SW480 (cell line): ENCODE results near the gene GINS1.

ENCODE experiments used
- DNase-seq: peaks from one replicate; pipeline ENCODE4 v3.0.0-alpha.2; 2016; ENCODE audit warnings: low spot score

GINS1 gene

GRCh38 chr20:25477014-25477882 is 69.8 kb downstream of the GINS1 start:
- DNase-seq: no peak

GRCh38 chr20:25478889-25479568 is 71.6 kb downstream of the GINS1 start:
- DNase-seq: no peak

- no peak for DNase-seq
Observed at GRCh38 chr20:25479638-25480037, 72.2 kb downstream of the GINS1 start.

GRCh38 chr20:25480156-25480555 is 72.7 kb downstream of the GINS1 start:
- no peak for DNase-seq

- DNase-seq: no peak
Observed at GRCh38 chr20:25480797-25481196, 73.3 kb downstream of the GINS1 start.

GRCh38 chr20:25481235-25481917 is 73.9 kb downstream of the GINS1 start:
- DNase-seq: no peak

GRCh38 chr20:25481918-25482253 is 74.4 kb downstream of the GINS1 start:
- DNase-seq: no peak

- no peak for DNase-seq
Observed at GRCh38 chr20:25483431-25484132, 76.1 kb downstream of the GINS1 start.

GRCh38 chr20:25484224-25484846 is 76.9 kb downstream of the GINS1 start:
- no peak for DNase-seq

GRCh38 chr20:25484911-25485511 is 77.5 kb downstream of the GINS1 start:
- peak; percentile 62 for DNase-seq

- DNase-seq: no peak
Observed at GRCh38 chr20:25485872-25486271, 78.4 kb downstream of the GINS1 start.

- DNase-seq: no peak
Observed at GRCh38 chr20:25486377-25486776, 78.9 kb downstream of the GINS1 start.

GRCh38 chr20:25487306-25487705 is 79.8 kb downstream of the GINS1 start:
- no peak for DNase-seq

GRCh38 chr20:25487975-25488374 is 80.5 kb downstream of the GINS1 start:
- DNase-seq: no peak

- DNase-seq: no peak
Observed at GRCh38 chr20:25489221-25489871, 81.9 kb downstream of the GINS1 start.

- DNase-seq: no peak
Observed at GRCh38 chr20:25490656-25491445, 83.4 kb downstream of the GINS1 start.

GRCh38 chr20:25491446-25492038 is 84.1 kb downstream of the GINS1 start:
- no peak for DNase-seq

- no peak for DNase-seq
Observed at GRCh38 chr20:25493137-25493536, 85.7 kb downstream of the GINS1 start.

- no peak for DNase-seq
Observed at GRCh38 chr20:25493748-25494505, 86.5 kb downstream of the GINS1 start.
